Ishikawa (cell line): ENCODE results near the gene PTPRN2.

Experiments used
- CEBPB ChIP-seq: IDR thresholded peaks from 2 replicates; pipeline ENCODE4 v1.6.1; 2012
- CREB1 ChIP-seq: IDR thresholded peaks from 2 replicates; pipeline ENCODE4 v1.6.1; 2012; ENCODE audit warnings: low read depth
- EGR1 ChIP-seq: IDR thresholded peaks from 2 replicates; pipeline ENCODE4 v1.6.1; 2012
- EP300 ChIP-seq: IDR thresholded peaks from 2 replicates; pipeline ENCODE4 v1.6.1; 2012; ENCODE audit warnings: borderline replicate concordance
- FOXM1 ChIP-seq: IDR thresholded peaks from 2 replicates; pipeline ENCODE4 v1.6.1; 2012; ENCODE audit warnings: low read depth, borderline replicate concordance
- MAX ChIP-seq: IDR thresholded peaks from 2 replicates; pipeline ENCODE4 v1.6.1; 2012
- NFIC ChIP-seq: IDR thresholded peaks from 2 replicates; pipeline ENCODE4 v1.6.1; 2012
- RAD21 ChIP-seq: IDR thresholded peaks from 2 replicates; pipeline ENCODE4 v1.6.1; 2012; ENCODE audit warnings: low read depth
- REST ChIP-seq: IDR thresholded peaks from 2 replicates; pipeline ENCODE4 v1.6.1; 2012; ENCODE audit warnings: low read depth, mild to moderate bottlenecking
- TAF1 ChIP-seq: IDR thresholded peaks from 2 replicates; pipeline ENCODE4 v1.6.1; 2012; ENCODE audit warnings: low read depth, mild to moderate bottlenecking
- TCF12 ChIP-seq: IDR thresholded peaks from 2 replicates; pipeline ENCODE4 v1.6.1; 2012; ENCODE audit warnings: low read depth
- TEAD4 ChIP-seq: IDR thresholded peaks from 2 replicates; pipeline ENCODE4 v1.6.1; 2012
- USF1 ChIP-seq: IDR thresholded peaks from 2 replicates; pipeline ENCODE4 v1.6.1; 2012
- YY1 ChIP-seq: IDR thresholded peaks from 2 replicates; pipeline ENCODE4 v1.6.1; 2012; ENCODE audit warnings: low read depth
- ZBTB7A ChIP-seq: IDR thresholded peaks from 2 replicates; pipeline ENCODE4 v1.6.1; 2012; ENCODE audit warnings: low read depth

PTPRN2 gene

GRCh38 chr7:158276414-158277218 is 311.0 kb downstream of the PTPRN2 start:
- TF ChIP-seq YY1 (no peak), CEBPB (no peak), RAD21 (no peak), TCF12 (no peak), ZBTB7A (no peak), REST (no peak), TAF1 (no peak), EGR1 (no peak), FOXM1 (no peak), CREB1 (no peak), USF1 (no peak), NFIC (no peak), MAX (no peak), EP300 (no peak)

GRCh38 chr7:158275711-158276413 is 311.8 kb downstream of the PTPRN2 start:
- TF ChIP-seq TAF1 = no peak
- no peak for TF ChIP-seq TCF12
- no peak for TF ChIP-seq REST
- TF ChIP-seq CREB1 = no peak
- TF ChIP-seq NFIC = no peak
- TF ChIP-seq FOXM1 = no peak
- TF ChIP-seq CEBPB = no peak
- TF ChIP-seq ZBTB7A = no peak
- TF ChIP-seq EGR1 = no peak
- no peak for TF ChIP-seq EP300
- TF ChIP-seq MAX = no peak
- no peak for TF ChIP-seq YY1
- no peak for TF ChIP-seq TEAD4

- no peak for TF ChIP-seq EP300
- TF ChIP-seq YY1 = no peak
- no peak for TF ChIP-seq MAX
- TF ChIP-seq EGR1 = no peak
- no peak for TF ChIP-seq TAF1
- no peak for TF ChIP-seq ZBTB7A
- TF ChIP-seq USF1 = no peak
- TF ChIP-seq CEBPB = no peak
- TF ChIP-seq NFIC = no peak
- no peak for TF ChIP-seq FOXM1
- TF ChIP-seq REST = no peak
- no peak for TF ChIP-seq RAD21
- no peak for TF ChIP-seq TCF12
- TF ChIP-seq TEAD4 = no peak
- TF ChIP-seq CREB1 = no peak
Observed at GRCh38 chr7:158274996-158275395, 312.6 kb downstream of the PTPRN2 start.
